Inflammatory macrophage treated with lipopolysaccharide for 1 hour (primary cell): Measurements from ENCODE around the gene EFNA1.

Source experiments
- DNase-seq, 2 donors: peaks; one replicate each; pipeline ENCODE4 v3.0.0-alpha.2; 2020 to 2022

The EFNA1 gene

DNA sequence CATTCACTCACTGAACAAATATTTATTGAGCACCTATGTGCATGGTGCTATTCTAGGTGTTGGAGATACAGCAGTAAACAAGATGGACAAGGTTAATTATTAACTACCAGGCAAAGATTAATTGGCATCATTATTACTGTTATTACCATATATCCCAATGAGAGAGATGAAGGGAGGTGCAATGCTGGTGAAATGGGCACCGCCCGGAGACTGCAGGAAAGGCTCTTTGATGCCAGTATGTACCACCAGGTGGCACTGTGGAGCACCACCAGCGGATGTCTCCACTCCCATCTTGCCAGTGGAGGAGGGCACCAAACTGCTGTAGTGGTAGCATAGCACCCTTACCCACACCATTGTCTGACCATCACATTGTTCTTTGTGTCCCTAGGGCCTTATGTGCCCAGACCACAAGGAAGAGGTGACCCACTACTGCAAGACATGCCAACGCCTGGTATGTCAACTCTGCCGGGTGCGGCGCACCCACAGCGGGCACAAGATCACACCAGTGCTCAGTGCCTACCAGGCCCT is 48.9 kb downstream of the EFNA1 start:
- peak; percentile 57 to 95 for DNase-seq

DNA sequence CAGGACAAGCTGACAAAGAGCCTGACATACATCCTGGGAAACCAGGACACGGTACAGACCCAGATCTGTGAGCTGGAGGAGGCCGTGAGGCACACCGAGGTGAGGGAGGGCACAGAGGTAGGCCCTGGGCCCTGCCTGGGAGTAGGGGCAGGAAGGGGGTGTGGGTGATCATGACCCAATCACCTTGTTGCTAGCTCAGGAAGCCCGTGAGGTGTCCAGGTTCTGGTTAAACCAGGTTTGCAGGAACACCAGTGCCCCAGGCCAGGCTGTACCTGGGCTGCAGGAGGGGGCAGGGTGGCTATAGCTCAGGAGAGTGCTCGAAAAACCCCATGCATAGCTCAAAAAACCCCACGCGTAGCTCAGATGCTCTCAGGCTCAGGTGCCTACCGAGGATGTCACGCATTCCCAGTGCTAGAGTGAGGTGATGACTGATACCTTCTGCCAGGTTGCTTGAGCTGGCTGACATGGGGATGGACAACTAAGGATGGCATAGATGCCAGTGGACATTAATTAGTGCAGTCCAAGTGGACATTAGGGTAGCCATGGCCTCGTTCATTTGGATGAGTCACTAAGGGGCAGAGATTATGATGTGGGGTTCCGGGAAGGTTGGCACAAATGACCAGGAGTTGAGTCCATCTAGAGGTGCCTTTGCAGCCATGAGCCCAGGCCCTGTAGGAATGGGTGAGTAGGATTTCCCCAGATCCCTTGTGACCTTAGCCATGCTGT is 49.7 kb downstream of the EFNA1 start:
- DNase-seq: no peak

DNA sequence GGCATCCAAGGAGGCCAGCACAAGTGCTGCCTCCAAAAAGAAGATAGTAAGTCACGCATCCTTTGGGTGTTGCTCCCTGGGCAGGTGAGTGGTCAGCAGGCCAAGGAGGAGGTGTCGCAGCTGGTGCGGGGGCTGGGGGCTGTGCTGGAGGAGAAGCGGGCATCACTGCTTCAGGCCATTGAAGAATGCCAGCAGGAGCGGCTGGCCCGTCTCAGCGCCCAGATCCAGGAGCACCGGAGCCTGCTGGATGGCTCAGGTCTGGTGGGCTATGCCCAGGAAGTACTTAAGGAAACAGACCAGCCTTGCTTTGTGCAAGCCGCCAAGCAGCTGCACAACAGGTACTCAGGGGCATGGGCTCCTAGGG is 50.2 kb downstream of the EFNA1 start:
- DNase-seq: no peak

DNA sequence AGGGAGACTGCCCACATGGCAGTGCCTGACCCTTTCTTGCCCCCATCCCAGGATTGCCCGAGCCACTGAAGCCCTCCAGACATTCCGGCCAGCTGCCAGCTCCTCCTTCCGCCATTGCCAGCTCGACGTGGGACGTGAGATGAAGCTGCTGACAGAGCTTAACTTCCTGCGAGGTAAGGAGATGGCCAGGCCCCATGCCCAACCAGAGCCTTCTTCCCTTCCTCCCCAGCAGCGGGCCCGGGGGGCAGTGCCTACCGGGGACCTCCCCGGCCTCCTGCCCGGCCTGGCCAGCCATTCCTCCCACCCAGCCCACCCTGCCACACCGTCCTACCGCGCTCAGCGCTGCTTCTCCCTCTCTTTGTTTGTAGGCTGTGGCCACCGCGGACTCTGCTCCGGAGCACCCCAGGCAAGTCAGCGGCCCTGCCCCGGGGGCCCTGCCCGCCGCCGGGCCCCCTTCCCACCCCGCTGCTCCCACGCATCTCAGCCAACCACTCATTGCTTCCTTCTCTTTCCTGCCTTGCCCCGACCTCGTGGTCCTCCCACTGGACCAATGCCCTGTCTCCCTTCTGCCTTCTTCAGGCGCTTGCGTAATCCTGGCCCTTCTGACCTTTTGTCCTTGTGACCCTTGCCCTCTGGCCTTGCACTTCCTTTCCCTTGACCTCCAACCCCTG is 50.9 kb downstream of the EFNA1 start:
- peak; percentile 82 to 88 for DNase-seq

DNA sequence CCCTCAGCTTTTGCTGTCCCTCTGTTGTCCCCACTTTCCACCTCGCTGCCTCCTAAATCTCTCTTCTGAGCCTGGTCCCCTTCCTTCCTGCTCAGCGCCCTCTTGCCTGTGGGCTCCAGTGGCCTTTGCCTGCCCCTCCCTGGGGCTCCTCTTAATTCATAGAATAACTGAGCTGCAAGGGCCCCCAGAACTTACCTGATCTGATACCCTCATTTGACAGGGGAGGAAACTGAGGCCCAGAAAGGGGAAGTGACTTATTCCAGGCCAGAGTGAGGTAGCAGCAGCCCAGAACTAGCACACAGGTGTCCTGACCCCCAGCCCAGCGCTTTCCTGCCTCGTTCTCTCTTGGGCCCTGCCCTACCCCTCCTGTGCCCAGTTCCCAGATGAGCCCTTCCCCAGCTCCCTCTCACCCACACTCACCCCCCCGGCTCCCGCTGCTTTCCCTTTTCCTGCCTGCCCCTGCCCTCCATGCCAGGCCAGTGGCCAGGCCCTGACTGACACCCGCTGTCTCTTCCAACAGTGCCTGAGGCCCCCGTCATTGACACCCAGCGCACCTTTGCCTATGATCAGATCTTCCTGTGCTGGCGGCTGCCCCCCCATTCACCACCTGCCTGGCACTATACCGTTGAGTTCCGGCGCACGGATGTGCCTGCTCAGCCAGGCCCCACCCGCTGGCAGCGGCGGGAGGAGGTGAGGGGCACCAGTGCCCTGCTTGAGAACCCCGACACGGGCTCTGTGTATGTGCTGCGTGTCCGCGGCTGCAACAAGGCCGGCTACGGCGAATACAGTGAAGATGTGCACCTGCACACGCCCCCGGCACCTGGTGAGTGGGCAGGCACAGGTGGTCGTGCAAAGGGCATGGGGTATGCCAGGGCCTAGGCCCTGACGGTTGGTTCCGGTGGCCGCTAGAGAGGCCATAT is 51.7 kb downstream of the EFNA1 start:
- DNase-seq: no peak

DNA sequence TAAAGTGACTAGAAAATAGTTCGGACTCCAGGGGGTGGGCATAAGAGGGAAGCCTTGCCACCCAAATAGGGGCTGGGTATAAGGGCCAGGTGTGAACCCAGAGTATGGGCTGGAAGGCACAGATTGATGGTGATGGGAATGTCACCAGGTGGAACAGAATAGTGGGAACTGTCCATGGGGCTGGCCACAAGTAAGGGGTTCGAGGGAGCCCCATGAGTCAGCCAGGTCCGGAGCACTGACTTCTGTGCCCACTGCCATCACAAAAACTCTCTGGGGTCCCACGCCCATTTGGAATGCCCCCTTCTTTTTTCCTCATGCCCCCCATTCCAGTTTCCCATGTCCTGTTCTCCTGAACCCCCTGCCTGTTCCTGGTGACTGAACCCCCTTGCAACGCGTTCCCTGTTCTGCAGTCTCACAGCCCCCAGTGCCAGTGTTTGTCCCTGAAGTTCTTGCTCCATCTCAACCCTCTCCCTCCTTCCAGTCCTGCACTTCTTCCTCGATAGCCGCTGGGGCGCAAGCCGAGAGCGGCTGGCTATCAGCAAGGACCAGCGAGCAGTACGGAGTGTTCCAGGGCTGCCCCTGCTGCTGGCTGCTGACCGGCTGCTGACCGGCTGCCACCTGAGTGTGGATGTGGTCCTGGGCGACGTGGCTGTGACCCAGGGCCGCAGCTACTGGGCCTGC is 53.8 kb downstream of the EFNA1 start:
- no peak for DNase-seq

DNA sequence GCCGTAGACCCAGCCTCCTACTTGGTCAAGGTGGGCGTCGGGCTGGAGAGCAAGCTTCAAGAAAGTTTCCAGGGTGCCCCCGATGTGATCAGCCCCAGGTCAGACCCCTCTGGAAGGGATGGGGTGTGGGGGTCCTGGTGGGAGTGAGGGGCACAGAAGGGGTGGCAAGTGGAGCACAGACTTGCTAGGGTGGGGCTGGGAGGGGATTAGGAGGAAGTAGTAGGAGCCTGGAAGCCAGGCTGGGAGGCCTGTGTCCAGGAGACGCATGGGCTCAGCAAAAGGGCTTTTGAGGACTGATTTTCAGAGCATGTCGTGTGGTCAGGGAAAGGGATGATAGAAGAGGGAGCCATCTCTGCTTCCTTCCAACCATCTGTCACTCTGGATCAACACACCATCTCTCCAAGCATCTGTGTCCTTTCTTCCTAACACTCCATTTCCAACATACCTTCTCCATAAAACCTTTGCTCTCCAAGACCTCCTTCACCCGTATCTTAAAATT is 54.4 kb downstream of the EFNA1 start:
- DNase-seq: no peak

DNA sequence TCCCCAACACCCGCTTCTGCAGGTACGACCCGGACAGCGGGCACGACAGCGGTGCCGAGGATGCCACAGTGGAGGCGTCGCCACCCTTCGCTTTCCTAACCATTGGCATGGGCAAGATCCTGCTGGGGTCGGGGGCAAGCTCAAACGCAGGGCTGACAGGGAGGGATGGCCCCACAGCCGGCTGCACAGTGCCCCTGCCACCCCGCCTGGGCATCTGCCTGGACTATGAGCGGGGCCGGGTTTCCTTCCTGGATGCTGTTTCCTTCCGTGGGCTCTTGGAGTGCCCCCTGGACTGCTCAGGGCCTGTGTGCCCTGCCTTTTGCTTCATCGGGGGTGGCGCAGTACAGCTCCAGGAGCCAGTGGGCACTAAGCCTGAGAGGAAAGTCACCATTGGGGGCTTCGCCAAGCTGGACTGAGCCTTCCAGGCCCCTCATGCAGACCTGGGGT is 56.1 kb downstream of the EFNA1 start:
- no peak for DNase-seq

DNA sequence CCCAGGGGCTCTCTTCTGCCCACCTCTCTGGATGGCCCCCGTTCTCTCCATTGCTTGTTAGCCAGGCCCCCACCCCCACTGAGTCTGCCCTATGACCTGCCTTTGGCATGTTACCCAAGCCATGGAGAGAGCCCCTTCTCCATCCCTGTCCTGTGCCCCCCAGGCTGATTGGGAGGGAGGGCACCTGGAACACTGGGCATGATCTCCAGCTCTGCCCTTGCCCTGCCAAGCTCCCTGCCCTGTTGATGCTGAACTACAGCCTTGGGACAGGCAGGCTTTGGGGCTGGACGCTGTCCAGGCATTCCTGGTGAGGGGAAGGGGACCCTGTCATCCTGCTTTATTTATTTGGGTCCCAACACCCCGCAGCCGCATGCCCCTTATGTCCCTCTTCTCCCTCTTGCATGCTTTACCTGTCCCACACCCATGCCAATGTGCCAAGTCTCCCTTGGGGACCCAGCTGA is 56.7 kb downstream of the EFNA1 start:
- DNase-seq: no peak
